Measurements from ENCODE around the gene PIK3R1.
A peak's percentile ranks its signal among the peaks of the same experiment; 100 is the strongest.

Gene PIK3R1

GRCh38 chr5:68215208-68215897 is at the start of gene PIK3R1:
Gene PIK3R1 (plus strand): TSS chr5:68215756. CDS start chr5:68226676, 10,920 bp downstream.
- peak; percentile 96 for DNase-seq

- no peak for DNase-seq
These were observed 48.3 kb upstream of the PIK3R1 start for GRCh38 chr5:68167195-68167651.

- no peak for DNase-seq
These were observed 45.7 kb upstream of the PIK3R1 start for GRCh38 chr5:68169903-68170302.

- no peak for DNase-seq
These were observed 44.6 kb upstream of the PIK3R1 start for GRCh38 chr5:68170826-68171558.

DNA sequence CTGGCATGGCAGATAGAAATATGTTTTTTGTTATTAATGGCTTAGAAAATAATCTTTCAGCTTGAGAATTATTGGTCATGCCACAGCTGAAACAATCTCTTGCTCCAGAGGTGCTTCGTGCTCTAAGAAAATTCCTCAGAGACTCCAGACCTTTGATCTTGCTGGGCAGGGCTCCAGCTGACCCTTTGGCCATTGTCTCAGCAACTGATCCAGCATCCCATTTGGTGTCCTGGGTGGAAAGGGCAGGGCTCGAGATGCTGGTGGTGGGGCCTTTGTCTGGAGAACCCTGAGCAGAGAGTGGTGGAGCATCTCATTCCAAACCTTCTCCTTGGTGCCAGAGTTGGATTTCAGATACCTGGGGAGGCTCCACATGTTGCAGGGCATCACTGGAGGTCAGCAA is 43.2 kb upstream of the PIK3R1 start:
- no peak for DNase-seq

DNA sequence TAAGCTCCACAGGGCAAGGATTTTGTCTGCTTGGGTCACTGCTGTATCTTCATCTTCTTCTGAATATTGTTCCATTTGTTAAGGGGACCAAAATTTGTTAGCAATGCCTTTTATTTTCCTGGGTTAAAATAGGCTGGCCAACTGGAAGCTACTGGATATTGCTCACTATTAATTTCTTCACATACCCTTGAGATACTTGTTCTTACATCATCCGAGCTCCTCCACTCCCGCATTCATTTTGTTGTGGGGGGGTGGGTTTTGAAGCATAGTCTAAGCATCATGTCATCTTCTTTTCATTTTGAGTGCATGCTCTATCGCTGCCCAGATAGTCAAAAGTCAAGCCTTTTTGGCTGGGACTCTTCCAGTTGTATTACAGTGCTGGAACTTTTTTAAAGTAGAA is 42.5 kb upstream of the PIK3R1 start:
- DNase-seq: peak; percentile 10

GRCh38 chr5:68176253-68176652 is 39.3 kb upstream of the PIK3R1 start:
- no peak for DNase-seq

- DNase-seq: no peak
These were observed 38.6 kb upstream of the PIK3R1 start for GRCh38 chr5:68176802-68177479.

DNA sequence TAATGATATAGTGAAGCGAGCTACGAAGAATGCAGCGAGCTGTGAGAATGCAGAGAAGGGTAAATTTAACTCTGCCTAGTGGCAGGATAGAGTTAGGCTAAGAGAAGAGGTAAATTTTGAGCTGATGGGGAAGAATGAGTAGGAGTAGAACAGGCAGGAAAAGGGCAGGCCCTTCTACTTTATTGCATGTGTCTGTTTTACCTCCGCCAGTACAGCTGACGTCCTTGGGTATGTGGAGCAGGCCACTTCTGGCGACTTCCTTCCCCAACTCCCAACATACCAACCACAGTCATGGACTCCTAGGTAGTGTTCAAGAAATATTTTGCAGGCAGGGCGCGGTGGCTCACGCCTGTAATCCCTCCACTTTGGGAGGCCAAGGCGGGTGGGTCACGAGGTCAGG is 37.9 kb upstream of the PIK3R1 start:
- no peak for DNase-seq

DNA sequence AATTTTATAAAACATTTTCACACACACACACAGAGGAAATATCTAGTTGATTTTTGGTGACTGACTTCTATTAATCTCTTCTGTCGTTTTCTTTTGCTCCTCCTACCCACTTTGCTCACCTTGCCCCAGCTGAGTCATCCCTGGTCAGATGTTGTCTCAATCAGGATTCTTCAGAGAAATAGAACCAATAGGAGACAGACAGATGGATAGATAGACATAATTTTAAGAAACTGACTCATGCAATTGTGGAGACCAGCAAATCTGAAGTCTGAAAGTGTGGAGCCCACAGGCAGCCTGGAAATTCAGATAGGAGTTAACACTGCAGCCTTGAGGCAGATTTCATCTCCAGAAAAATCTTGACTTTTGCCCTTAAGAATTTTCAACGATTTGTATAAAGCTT is 37.0 kb upstream of the PIK3R1 start:
- DNase-seq: peak; percentile 18

GRCh38 chr5:68180121-68181038 is 35.2 kb upstream of the PIK3R1 start:
- no peak for DNase-seq

DNA sequence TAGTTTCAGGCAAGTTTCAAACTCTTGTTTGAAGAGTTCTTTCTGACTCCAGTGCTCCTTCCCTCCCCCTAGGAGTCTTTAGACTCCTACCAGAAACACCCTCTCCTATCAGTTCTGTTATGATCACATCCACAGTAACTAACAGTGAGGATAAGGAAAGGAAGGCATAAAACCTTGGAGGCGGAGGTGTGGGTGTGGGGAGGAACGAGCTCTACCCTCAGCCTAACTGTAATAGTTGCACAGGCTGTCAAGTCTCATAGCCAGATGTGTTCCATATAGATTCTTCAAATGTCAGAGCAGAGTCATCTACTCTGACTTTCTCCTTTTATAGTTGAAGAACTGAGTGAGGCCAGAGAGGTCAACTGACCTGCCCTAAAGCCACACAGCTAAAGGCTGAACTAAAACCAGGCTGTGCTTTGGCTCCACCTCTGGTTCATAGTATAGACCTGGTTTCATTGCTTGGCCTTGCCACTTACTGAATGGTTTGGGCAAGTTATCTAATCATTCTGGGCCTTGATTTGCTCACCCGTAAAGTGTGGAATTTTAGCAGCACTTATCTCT is 34.4 kb upstream of the PIK3R1 start:
- DNase-seq: no peak

- DNase-seq: no peak
These were observed 33.5 kb upstream of the PIK3R1 start for GRCh38 chr5:68182094-68182493.

- no peak for DNase-seq
These were observed 33.0 kb upstream of the PIK3R1 start for GRCh38 chr5:68182534-68182933.

DNA sequence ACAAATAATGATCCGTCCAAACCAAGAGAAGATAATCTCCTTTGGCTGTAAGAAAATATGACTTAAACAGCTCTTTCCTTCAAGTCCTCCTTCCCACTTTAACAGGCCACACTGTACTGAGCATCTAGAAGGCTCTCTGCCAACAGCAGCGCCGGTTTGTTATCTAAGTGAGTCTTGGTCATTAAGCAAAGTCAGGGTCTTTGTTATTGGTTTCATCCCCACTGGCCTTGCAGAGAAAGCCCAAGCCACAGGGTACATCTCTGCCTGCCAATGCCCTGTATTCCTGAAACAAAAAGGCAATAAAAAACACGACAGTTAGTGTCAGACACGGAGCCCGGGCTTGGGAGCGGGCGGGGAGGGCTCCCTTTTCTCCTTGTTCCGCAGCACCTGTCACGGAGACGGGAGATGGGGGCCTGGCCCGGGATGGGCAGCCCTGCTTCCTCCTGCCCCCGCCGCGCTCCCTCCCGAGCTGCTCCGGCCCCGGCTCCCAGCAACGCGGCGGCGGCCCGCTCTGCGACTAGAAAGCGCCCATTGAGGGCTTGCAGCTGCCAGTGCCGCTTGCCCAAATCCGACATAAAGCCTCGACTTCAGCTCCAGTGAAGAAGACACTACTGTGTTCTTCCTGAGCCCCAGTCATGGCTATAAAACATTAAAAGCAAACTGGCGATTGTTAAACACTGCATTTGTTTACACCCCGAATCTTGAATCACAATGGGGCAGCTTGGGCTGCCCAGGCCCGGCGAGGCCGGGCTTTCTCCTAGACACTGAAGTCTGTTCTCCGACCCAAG is 28.1 kb upstream of the PIK3R1 start:
- no peak for DNase-seq

- DNase-seq: no peak
These were observed 26.4 kb upstream of the PIK3R1 start for GRCh38 chr5:68189171-68189570.

GRCh38 chr5:68189613-68190012 is 25.9 kb upstream of the PIK3R1 start:
- no peak for DNase-seq

- DNase-seq: no peak
These were observed 24.9 kb upstream of the PIK3R1 start for GRCh38 chr5:68190619-68191018.

GRCh38 chr5:68191083-68191791 is 24.3 kb upstream of the PIK3R1 start:
- no peak for DNase-seq

- no peak for DNase-seq
These were observed 22.9 kb upstream of the PIK3R1 start for GRCh38 chr5:68192679-68193060.

- DNase-seq: no peak
These were observed 22.0 kb upstream of the PIK3R1 start for GRCh38 chr5:68193481-68194036.
